ENCODE results near the gene PLXDC1. TPM values are rescaled to one million over a fixed set of nuclear protein-coding genes. Genes with fewer than 3 reads are reported as not detected.

PLXDC1 gene
- total and polyA plus RNA-seq, 2 of the 13 experiments (the other 11 are each of a cell fraction or from before 2014, with no cell fraction given) = not detected

- TF ChIP-seq ZNF570 (CRISPR knock-in tag; IDR thresholded peaks at IDR 0.05; ENCODE audit: borderline replicate concordance) (no peak), ARNT2 (CRISPR knock-in tag; IDR thresholded peaks at IDR 0.05; ENCODE audit: low read depth) (no peak; the same call in none of the 2 replicates), ZNF709 (CRISPR knock-in tag; IDR thresholded peaks at IDR 0.05) (no peak; the same call in 1 of the 2 replicates), ZNF589 (CRISPR knock-in tag; conservative IDR thresholded peaks at IDR 0.05) (no peak; the same call in 1 of the 2 replicates), HNRNPL (IDR thresholded peaks at IDR 0.05; ENCODE audit: low read depth, low read length) (no peak), GATAD1 (CRISPR knock-in tag; IDR thresholded peaks at IDR 0.05) (no peak), ZFAT (CRISPR knock-in tag; conservative IDR thresholded peaks at IDR 0.05) (no peak), HNRNPLL (IDR thresholded peaks at IDR 0.05; ENCODE audit: low read depth, low read length, poor library complexity, severe bottlenecking) (no peak), HMGA1 (CRISPR knock-in tag; conservative IDR thresholded peaks at IDR 0.05) (no peak), XBP1 (CRISPR knock-in tag; IDR thresholded peaks at IDR 0.05) (peak; percentile 72; the same call in 1 of the 2 replicates), LBX2 (CRISPR knock-in tag; IDR thresholded peaks at IDR 0.05; ENCODE audit: borderline replicate concordance) (no peak), GMEB2 (CRISPR knock-in tag; IDR thresholded peaks at IDR 0.05; ENCODE audit: low read depth) (no peak), ZMAT3 (CRISPR knock-in tag; conservative IDR thresholded peaks at IDR 0.05) (no peak), ZNF792 (CRISPR knock-in tag; IDR thresholded peaks at IDR 0.05) (0 out of 2 replicates have a peak, but pooled peaks have one; percentile 40), KDM4B (CRISPR knock-in tag; IDR thresholded peaks at IDR 0.05) (no peak; the same call in 1 of the 2 replicates), HNF4A (CRISPR knock-in tag; IDR thresholded peaks at IDR 0.05) (peak; percentile 37; the same call in 1 of the 2 replicates), POLR2A (IDR thresholded peaks at IDR 0.05; ENCODE audit: insufficient read depth in 1 of 2, low read depth in 2 of 2, low read length in 2 of 2) (no peak), ZNF605 (CRISPR knock-in tag; IDR thresholded peaks at IDR 0.05) (no peak), ZFY (CRISPR knock-in tag; IDR thresholded peaks at IDR 0.05) (peak; percentile 12; the same call in 1 of the 2 replicates), CHD2 (IDR thresholded peaks at IDR 0.05; ENCODE audit: low read depth, low read length) (no peak), E2F2 (CRISPR knock-in tag; IDR thresholded peaks at IDR 0.05; ENCODE audit: borderline replicate concordance) (peak; percentile 87; the same call in 1 of the 2 replicates), ZNF34 (CRISPR knock-in tag; IDR thresholded peaks at IDR 0.05; ENCODE audit: borderline replicate concordance) (no peak; the same call in 1 of the 2 replicates), ZNF800 (CRISPR knock-in tag; IDR thresholded peaks at IDR 0.05) (no peak), ZNF710 (CRISPR knock-in tag; IDR thresholded peaks at IDR 0.05; ENCODE audit: borderline replicate concordance) (no peak), SATB2 (CRISPR knock-in tag; IDR thresholded peaks at IDR 0.05) (no peak; the same call in 1 of the 2 replicates)
Observed at GRCh38 chr17:39153599-39154051, 2.2 kb upstream of the PLXDC1 start (continued).
